GM12878 (cell line): ENCODE data around the gene NPAS3.

Experiments
- ASH2L ChIP-seq: fragments of 300-600, 200-600 bp; sonication (generic); IDR thresholded peaks from 2 replicates; pipeline ENCODE4 v1.6.1; 2017; ENCODE audit warnings: low read depth, mild to moderate bottlenecking, borderline replicate concordance
- BCL11A ChIP-seq: IDR thresholded peaks from 2 replicates; pipeline ENCODE4 v1.6.1; 2011; ENCODE audit warnings: low read depth, low read length
- RAD21 ChIP-seq: IDR thresholded peaks from 2 replicates; pipeline ENCODE4 v1.6.1; 2011; ENCODE audit warnings: mild to moderate bottlenecking, low read depth, low read length, moderate library complexity; ENCODE audit not compliant: insufficient read depth
- RELA ChIP-seq: fragments of 450-650 bp; IDR thresholded peaks from 2 replicates; pipeline ENCODE4 v1.8.0; 2014; ENCODE audit warnings: borderline replicate concordance; ENCODE audit not compliant: partially characterized antibody
- ZNF207 ChIP-seq: fragments of 450-650 bp; IDR thresholded peaks from 2 replicates; pipeline ENCODE4 v1.6.1; 2014; ENCODE audit warnings: antibody characterized with exemption, mild to moderate bottlenecking, borderline replicate concordance
- TF ChIP-seq, protein P1 (sequence below): fragments of 450-650 bp; formaldehyde crosslinking; IDR thresholded peaks from 2 replicates; pipeline ENCODE4 v1.5.0; 2022; ENCODE audit warnings: mild to moderate bottlenecking, missing genetic modification characterization
- TF ChIP-seq, protein P2 (sequence below): IDR thresholded peaks from 2 replicates; pipeline ENCODE4 v1.6.1; 2011; ENCODE audit warnings: low read depth, mild to moderate bottlenecking, low read length, moderate library complexity, borderline replicate concordance; ENCODE audit errors: extremely low read depth

DNA sequence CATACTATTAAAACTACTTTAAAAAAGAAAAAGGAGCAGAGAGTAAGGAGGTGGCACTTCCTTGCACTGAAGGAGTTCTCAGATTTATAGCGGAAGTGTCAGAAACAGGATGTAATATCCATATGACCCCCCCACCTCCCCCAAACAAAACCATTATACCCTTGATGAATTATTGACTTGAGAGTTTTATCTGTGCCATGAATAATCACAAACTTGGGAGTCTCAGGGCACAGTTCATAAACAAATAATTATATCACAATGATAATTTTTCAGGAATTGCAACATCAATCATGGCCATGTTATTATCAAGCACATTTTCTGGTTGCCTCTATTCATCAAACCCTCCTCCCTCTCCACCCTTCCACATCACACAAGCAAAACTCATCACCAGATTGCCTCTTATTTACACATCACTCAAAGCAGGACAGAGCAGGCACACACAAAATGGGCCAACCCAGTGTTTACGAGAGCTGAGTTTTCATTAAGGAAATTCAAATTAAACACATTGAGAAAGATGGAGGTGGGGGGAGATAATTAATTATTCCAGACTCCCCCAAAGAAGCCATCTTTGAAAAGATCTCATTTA is 870.8 kb downstream of the NPAS3 start:
- no peak for TF ChIP-seq RAD21
- TF ChIP-seq ZNF207: no peak
- no peak for TF ChIP-seq RELA
- TF ChIP-seq, protein P1, sequence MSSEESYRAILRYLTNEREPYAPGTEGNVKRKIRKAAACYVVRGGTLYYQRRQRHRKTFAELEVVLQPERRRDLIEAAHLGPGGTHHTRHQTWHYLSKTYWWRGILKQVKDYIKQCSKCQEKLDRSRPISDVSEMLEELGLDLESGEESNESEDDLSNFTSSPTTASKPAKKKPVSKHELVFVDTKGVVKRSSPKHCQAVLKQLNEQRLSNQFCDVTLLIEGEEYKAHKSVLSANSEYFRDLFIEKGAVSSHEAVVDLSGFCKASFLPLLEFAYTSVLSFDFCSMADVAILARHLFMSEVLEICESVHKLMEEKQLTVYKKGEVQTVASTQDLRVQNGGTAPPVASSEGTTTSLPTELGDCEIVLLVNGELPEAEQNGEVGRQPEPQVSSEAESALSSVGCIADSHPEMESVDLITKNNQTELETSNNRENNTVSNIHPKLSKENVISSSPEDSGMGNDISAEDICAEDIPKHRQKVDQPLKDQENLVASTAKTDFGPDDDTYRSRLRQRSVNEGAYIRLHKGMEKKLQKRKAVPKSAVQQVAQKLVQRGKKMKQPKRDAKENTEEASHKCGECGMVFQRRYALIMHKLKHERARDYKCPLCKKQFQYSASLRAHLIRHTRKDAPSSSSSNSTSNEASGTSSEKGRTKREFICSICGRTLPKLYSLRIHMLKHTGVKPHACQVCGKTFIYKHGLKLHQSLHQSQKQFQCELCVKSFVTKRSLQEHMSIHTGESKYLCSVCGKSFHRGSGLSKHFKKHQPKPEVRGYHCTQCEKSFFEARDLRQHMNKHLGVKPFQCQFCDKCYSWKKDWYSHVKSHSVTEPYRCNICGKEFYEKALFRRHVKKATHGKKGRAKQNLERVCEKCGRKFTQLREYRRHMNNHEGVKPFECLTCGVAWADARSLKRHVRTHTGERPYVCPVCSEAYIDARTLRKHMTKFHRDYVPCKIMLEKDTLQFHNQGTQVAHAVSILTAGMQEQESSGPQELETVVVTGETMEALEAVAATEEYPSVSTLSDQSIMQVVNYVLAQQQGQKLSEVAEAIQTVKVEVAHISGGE (CRISPR knock-in tag): no peak
- no peak for TF ChIP-seq BCL11A
- no peak for TF ChIP-seq ASH2L
- TF ChIP-seq, protein P2, sequence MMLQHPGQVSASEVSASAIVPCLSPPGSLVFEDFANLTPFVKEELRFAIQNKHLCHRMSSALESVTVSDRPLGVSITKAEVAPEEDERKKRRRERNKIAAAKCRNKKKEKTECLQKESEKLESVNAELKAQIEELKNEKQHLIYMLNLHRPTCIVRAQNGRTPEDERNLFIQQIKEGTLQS: no peak
